Stimulated activated CD8-positive, alpha-beta memory T cell treated with anti-CD3 and anti-CD28 coated beads, Interleukin-15, amount 100 ng/mL, for 24 hours (primary cell): ENCODE results near the gene TTLL11.

Experiments used
- DNase-seq: peaks from one replicate; pipeline ENCODE4 v3.0.0-alpha.2; 2020; ENCODE audit warnings: low read depth

Gene TTLL11

DNA sequence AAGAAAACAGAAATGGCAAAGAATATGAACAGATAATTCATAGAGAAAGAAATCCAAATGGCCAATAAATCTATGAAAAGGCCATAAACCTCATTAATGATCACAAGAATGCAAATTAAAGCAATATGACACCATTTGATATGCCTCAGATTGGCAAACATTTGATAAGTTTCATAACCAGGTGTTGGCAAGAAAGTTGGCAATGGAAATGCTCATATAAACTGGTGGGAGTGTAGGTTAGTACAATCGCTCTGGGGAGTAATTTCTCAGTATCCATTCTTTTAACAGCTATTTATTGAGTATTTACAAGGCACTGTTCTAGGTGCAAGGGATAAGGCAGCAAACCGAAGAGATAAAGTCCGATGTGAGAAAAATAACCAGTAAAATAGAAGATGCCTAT, 154.5 kb downstream of the TTLL11 start:
- no peak for DNase-seq

DNA sequence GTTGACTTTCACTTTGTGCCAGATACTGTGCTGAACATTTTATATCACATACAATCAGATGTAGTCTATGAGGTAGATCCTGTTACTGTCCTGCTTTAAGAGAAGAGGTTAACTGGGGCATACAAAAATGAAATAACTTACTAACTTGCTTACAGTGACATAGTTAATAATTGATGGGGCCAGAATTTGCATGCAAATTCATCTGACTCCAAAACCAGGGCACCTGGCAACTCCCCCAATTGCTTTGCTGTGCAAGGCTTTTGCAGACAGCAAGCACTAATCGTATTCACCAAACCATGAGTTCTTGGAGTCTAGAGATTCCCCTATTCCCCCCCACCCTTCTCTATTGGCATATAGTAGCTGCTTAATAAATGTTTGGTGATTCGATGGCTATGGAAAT, 155.9 kb downstream of the TTLL11 start:
- no peak for DNase-seq

DNA sequence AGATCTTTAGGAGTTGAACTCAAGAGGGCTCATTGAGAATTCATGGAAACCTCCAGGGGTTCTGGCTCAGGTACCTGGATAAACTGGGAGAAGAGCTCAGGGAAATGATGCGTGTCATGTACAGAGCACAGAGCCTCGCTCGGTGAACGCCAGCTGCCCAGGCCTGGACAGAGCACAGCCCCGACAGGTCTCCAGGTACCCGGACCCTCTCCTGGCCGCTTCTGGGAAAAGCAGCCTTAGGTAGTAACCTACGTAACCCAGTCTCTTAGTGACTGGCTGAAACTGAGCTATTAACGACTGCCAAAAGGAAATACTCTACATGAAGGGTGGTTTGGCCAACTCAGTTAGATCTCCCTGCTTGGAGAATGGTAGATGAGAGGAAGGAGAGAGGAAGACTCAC, 157.4 kb downstream of the TTLL11 start:
- no peak for DNase-seq

DNA sequence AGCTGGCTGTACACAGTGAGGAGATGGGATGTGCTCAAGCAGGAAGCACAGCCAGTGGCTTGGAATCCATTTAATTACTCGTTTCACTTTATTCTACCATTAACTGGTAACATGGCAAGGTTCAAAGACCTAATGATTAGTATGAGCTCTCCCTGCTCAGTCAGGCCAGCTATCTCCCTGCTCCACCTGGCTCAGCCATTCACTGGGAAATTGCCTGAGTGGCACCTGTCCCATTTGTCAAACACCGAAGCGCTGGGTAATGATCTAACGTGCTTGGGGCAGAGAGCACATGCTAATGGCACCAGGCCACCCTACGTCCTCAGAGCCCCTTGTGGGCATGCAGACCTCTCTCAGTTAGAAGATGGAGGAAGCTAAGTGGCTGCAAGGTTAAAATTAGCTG, 162.2 kb downstream of the TTLL11 start:
- no peak for DNase-seq

DNA sequence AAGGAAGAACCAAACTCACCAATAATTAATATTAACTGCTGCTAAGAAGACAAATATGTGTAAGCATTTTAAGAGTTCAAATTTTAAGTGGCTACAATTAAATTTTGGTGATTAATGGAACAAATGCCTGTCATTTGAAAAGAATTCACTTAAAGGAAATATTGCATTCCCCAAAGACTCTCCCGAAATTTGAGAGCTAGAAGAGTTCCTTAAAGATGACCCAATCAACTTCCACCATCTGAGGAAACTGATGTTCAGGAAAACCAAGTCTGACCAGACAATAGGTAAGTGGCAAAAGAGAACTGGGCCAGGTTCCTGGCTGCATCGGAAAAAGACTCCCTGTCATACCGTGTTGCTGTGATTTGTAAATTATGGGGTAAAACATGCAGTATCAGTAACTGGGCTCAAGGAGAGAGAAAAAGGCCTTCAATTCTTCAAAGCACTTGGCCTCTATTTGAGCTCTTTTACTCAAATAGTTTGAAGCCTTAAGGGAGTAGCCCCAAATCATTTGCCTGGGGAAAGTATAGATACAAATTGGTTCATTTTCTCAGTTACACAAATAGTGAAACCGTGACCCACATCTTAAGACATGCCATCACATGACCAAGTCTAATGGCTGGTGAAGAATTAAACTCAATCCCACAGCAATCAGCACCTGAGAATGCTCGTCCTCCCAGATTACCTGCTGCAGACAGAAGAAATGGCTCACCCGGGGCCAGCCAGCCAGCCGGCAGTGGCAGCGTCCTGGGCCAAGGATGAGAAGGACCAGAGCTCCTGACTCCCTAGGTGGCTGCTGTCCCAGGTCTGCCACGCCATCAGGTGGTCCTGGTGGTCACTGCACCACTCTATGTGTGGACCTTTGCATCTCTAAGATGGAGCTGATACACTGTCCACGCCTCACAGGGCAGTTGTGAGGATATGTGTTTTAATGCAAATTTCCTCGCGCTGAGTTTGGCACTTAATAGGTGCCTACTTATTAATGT, 162.9 kb downstream of the TTLL11 start:
- no peak for DNase-seq

DNA sequence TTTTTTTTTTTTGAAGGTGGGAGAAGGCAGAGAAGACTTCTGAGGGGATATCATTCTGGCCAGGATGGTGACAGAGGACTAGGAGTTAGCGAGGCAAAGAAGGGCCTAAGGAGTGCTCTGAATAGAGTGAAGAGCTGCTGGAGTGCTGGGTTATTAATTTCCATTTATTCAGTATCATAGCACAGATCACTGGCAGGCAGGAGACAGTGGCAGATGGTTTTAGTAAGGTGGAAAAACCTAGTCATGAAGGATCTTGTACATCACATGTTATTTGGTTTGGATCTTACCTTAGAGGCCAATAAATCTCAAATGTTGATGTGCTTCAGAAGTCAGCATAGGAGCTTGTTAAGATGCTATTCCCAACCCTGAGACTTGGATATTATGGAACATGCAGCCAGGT, 165.5 kb downstream of the TTLL11 start:
- no peak for DNase-seq

DNA sequence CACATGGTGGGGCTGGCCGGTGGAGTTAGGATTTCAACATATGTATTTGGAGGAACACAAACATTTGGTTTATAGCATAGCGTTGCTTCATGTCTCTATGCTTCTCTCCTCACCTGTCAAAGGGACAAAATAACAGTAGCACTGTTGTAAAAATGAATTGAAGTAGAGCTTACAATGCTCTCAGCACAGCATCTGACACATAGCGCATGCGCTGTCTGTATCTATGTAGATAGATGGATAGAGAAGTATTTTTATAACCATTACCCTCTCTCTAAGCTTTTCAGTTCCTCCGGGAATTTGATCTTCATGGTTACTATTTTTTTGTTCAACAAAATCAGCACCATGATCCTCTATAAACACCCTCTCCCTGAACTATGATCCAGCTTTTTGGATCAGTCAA, 166.0 kb downstream of the TTLL11 start:
- no peak for DNase-seq

DNA sequence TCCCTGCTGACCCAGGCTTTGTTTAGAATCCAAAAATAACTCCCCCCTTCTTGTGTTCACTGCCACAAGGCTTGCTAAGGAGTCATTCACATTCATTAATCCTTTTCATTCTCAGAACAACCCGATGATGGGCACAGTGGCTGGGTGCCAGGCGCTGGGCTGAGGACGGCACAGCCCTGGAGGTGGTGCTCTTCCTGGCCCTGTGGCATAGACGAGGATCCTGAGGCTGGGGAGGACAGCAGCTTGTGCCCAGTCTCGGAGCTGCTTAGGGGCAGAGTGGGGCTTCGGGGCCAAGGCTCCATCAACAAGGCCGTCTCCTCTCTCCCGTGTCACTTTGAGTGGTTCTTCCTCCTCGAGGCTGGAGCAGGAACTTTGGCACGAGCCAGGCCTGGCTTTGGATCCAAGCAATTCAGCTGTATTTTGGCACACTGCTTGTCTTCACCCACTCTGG, 166.7 kb downstream of the TTLL11 start:
- DNase-seq = no peak

DNA sequence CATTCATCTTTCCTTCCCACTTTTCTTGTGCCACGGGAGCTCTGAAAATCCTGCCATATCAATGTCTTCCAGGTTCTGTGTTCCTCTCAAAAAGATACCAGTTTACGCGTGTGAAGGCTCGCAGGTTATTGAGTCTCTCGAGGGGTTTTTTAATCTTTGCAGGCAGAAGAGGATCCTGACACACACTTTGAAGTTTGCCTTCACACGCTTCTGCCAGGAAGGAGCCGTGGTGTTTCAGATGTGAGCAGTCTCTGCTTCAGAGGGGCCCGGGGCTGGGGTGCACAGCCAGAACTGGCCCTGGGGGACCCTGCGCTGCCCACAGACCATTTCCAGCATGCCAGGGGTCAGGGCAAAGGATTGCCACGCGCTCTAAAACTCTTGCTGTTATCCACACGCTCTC, 167.2 kb downstream of the TTLL11 start:
- no peak for DNase-seq

DNA sequence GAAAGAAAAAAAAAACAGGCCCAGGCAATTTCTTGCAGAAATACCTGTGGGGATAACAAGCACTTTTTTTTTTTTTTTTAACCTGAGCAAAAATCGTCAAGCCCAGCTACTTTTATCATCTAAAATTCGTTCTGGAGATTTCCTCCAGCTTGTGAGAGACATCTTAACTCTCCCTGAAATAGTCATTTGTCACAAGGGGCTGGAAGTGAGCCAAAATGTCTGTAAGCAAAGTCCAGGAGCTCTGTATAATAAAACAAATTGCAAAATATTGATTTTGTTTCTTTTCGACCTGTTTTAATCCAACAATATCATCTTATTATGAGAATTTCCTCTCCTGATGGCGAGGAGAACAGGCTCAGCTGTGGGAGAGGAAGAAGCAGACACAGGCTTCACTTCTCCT, 168.4 kb downstream of the TTLL11 start:
- no peak for DNase-seq

DNA sequence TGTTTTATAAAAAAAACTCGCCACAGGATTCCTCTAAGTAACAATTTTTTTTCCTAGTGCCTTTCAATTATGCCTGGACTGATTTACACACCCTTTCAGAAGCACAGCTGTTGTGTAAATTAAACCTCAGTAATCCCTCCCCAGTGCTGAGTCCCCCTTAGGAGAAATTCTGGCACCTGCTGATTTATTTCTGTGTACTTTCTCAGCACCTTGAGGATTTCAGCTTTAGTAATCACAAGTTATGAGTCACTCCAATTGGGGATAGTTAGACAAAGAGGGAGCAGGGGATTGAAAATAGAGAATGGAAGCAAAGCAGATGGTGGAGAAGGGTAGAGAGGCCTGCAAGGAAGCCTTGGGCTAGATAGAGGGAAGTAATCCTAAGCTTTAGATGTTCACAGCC, 171.7 kb downstream of the TTLL11 start:
- DNase-seq = no peak

DNA sequence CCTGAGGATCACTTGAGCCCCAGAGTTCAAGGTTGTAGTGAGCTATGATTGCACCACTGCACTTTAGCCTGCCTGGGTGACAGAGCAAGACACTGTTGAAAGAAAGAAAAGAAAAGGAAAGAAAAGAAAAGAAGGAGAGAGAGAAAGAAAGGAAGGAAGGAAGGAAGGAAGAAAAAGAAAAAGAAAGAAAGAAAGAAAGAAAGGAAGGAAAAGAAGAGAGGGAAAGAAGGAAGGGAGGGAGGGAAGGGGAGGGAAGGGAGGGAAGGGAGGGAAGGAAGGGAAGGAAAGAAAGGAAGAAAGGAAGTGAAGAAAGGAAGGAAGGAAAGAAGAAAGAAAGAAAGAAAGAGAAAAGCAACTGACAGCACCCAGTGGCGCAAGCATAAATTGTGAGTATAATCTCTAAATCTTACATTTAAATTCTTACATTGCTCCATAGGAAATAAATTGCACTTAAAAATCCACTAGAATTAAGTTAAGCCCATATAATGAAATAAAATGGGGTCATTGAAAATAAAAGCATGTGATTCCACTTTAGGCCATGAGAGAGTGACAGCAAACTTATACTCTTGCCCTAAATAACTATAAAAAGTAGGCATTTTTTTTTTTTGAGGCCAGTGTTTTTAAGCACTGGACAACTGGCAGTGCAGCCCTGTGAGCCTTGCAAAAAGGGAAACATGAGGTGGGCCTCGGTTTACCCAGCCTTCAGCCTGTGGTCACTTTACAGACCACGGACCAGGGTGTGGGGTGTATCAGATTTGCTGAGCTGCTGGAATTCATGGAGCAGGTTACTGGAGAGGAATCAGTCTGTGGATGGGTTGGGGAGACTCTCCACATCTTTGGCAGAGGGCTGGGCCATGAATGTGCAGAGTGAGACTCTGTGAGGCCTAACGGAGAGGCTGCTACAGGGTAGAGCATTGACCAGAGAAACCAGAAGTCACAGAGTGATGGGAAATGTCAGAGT, 175.5 kb downstream of the TTLL11 start:
- DNase-seq = no peak

DNA sequence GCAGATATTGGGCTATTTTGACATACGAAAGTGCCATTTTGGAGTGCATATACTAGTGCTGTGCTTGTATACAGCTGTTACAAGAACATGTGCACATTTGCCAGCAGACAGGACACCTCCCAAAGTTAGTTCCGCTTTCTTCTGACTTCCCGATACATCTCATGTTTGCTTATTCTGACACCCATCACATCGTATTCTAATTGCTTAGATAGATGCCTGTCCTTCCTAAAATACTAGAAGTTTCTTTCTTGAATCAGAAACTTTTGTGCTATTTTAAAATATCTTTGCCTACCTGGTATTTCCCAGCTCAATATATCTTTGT, 177.8 kb downstream of the TTLL11 start:
- DNase-seq = no peak

DNA sequence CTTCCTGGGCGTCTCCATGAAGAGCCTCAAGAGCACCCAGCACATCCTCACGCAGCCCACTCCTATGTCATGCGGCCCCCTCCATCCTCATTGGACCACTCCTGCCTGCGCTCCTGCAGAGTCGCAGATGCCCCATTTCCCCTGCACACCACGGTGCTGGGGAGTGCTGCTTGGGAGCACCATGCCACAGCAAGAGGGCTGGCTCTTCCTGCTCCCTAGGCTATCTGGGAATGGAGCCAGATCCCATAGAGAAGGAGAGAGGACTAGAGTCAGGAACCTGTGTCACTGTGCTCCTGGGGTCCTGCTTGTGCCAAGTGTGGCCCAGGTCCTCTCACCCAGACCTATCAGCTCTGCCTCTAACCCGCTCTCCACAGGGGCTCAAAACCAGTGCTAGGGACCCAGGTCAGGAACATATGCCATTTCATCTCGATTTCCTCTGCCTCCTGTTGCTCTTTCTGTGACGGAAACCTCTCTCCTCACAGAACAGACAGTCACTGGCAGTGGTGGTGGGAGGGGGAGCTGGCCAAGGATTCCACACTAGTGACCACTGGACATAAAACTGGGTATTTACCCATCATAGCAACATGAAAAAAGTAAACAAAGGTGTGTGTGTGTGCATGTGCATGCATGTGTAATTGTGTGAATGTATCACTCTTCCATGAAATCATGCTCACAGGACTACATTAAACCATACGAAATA, 178.4 kb downstream of the TTLL11 start:
- DNase-seq = no peak

DNA sequence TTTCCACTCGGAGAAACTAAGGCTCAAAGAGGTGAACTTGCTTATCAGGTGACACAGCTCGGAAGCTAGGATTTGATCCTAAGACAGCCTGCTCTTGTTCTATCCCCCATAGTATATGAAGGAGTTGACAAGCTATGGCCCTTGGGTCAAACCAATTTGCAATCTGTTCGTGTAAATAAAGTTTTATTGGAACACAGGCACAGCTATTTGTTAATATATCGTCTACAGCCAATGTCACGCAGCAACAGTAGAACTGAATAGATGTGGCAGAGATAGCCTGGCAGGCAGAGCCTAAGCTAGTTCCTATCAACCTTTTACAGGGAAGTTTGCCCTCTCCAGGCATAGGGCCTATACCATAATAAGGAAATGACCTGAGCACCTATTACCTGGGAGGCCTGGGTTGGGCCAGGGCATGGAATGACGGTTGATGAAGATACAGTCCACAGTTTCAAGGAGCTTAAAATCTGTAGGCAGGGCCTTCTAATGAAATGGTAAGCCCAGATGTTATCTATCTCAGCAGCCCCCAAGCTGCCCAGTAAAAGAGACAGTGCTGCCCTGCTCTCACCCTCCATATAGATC, 179.0 kb downstream of the TTLL11 start:
- DNase-seq = no peak

DNA sequence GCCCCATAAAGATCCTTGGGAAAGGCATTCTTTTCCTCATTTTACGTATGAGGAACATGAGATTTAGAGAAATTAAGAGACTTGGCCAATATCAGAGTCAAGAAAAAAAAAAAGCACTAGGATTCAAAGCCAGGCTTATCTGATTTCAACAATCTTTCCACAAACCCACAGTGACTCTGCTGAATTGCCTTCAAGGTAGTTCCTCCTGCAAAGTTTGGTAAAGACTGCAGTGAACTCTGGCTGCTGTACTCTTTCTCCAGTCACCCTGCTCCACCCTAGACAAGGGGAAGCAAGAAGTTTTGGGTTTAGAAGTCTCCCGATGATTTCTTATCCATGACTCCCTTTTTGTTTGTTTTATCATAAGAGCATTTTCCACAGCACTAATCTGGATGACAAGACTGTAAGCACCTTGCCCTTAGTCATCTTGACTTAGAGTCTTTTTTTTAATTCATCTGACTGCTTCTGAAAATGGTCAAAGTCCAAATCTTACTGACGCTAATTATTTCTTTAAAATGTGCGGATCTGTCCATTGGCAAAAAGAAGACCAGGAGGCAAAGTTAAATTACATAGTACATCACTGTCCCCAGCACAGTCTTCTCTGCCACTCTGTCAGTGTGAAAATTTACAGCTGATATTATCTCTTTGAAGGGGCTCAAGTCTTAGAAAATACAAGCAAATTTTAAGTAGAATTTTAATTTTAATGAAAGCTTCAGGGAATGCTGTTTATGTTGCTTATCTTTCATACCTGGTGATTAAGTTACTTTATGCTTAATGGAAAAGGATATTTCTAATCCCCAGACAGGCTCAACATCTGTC, 180.1 kb downstream of the TTLL11 start:
- DNase-seq = no peak

DNA sequence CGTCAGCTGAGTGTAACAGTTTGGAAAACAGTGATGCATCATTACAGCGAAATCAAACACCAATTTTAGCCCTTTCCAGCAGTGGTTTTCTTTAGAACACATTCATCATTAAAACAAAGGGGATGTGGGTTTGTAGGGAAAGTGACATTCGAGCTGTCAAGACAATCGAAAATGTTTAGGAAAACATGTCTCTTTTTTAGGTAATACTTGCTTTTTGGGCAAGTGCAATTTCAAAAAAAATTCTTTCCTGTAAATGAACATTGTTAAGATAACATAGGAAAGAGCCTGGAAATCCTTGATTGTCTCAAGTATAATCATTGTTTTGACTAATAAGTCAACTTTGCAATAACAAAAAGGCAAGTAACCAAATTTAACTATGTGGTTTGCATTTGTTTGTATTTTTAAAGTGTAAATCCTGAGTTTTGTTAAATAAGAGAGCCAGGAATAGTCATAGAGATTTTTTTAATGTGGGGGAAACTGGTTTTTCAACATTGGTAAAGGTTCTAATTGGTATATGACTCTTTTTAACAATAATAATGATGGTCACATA, 182.5 kb downstream of the TTLL11 start:
- no peak for DNase-seq

DNA sequence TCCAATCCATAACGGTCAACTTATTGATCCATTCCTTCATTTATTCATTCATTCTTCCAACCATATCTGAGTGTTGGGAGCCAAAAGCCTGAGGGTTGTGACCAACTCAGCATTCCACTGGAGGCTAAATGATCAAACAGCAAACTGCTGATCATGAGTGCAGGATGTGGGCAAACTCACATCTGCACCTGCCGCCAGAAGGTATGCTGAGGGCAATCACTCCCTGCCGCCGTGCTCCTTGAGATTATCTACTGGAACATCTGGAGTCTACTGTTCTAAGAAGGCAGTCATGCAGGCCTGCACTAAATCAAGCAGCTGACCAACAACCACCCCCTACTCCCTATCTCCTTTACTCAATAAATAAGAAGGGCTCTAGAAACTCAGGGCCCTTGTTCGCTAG, 184.0 kb downstream of the TTLL11 start:
- DNase-seq = no peak

DNA sequence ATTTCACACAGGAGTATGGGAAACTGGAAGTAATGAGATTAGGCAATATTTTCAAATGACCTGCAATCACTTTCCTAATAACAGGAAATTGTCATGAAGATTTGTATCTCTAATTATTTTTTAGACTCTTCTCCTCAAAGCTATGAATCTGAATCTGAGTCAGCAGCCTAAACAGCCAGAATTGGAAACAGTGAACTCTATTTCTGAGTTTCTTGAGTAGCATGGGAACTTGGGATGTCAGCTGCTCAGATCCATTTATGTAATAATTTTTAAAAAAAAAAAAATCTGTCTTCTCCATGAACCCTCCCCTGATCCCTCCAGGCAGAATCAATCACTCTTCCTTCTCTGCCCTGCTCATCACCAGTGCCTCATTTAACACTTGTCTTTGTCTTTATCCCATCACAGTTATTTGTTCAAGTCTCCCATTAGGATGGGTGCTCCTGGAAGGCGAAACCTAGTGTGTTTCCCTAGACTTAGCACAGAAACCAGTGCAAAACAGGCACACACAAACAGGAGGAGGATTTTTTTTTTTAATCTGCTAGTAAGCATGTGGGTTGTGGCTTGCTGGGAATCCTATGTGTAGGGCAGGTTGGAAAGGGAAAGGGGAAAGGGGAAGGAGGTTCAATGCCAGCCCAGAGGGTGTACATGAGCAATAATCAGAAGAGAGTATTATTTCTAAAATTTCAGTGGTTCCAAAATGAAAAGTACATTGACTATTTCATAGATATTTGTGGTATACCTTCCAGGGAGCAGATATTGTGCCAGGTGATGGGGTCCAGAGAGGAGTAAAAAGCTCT, 186.8 kb downstream of the TTLL11 start:
- no peak for DNase-seq
